Left cardiac atrium (tissue), 4 donors: ENCODE data around the gene LMNA. TPM values are rescaled to one million over a fixed set of nuclear protein-coding genes. Genes with fewer than 3 reads are reported as not detected.
"Not testable (repeated sequence)": the region's sequence is repeated elsewhere in the genome, so short reads cannot be mapped to it uniquely, and the experiment has no call there.

ENCODE experiments used
- ATAC-seq, 2 donors: fragments of 200-7000 bp; cut with Tn5 transposase; one replicate each; pipeline ENCODE4 v1.9.1; 2020; ENCODE audit warnings: mild to moderate bottlenecking in 2 of 2, moderate library complexity in 2 of 2
- DNase-seq: peaks from one replicate; pipeline ENCODE4 v3.0.0-alpha.2; 2020
- intact Hi-C, 2 donors: fragments of 100-400 bp; cut with DNase I; formaldehyde crosslinking; loops; one replicate each; pipeline versions ENCODE4 v1.14.1 to v1.15.1; 2022 to 2023
- long read RNA-seq: library from polyadenylated mRNA; unstranded; transcript quantifications from one replicate; pipeline ENCODE4 v2.0.0, GENCODE V29; 2021
- total RNA-seq, 2 donors: library from RNA; stranded (reverse); fragmentation: NEBNext Ultra II Directional; extraction: Animal tissue kit (Norgen Biotek cat#: 25700); gene quantifications; one replicate each; pipeline ENCODE4 v1.2.1, GENCODE V29; 2021
- donor health status: DM: no; HTN: yes; CAD: no.
- donor health status: DM: no; HTN: yes; CAD: no; lungs with severe emphysema.
- donor health status: DM: yes; HTN: yes; CAD: no.
- donor health status: Dilated cardiomyopathy.

Gene LMNA
- total RNA-seq: 100 to 1,000 TPM; 264 to 384 TPM
- long read RNA-seq, transcript LMNA-206 (12 exons, 3,190 nt): major isoform, 138 of 513 reads
- long read RNA-seq, partial matches to known transcripts: 345 of 513 reads
- long read RNA-seq, other reads (novel, unspliced or antisense): 29 of 513 reads

DNA sequence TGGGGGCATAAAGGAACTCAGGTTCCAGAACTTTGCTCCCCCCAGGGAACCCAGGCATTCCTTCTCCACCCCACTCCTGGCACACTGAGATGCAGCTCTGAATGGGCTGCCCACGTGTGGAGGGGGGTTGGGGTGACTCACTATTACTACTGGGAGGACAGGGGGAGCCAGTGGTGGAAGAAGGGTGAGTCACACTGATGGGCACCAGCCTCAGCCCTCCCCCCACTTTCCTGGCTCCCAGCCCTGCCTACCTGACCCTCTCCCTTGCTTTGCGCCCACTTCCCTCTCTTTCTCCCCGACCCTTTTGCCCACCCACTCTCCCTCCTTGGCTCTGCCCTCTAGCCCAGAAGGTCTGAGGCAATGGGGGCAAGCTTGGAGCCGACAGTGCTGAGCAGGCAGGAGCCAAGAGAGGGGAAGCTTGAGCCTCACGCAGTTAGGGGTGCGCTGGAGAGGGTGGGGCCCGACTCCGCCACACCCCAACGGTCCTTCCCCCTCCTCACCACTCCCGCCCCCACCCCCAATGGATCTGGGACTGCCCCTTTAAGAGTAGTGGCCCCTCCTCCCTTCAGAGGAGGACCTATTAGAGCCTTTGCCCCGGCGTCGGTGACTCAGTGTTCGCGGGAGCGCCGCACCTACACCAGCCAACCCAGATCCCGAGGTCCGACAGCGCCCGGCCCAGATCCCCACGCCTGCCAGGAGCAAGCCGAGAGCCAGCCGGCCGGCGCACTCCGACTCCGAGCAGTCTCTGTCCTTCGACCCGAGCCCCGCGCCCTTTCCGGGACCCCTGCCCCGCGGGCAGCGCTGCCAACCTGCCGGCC, at the start of gene LMNA:
TSS of gene LMNA (plus strand) at position 611 of the 818 bp plus-strand sequence. CDS start 208 bp downstream, outside the sequence.
- intact Hi-C loops: no loop called here
- DNase-seq: peak; percentile 95
- ATAC-seq: peak; percentile 88 to 91

DNA sequence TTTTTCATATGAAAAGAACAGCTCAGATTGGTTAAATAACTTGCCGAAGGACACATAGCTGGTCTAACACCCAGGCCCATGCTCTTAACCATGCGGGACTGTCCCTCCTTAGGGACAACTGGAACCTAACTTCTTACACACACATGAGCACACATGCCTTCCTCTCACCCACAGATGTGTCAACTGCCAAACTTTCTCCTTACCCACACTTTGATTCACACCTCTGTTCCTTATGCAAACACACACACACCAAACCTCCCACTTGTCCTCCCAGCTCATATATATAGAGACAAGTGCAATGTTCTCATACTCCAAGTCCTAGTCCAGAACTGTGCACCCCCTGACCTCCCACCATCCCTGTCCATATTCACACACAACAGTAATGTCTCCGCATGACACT, 49.3 kb upstream of the LMNA start:
- intact Hi-C loops: no loop called here
- ATAC-seq (no peak), DNase-seq (no peak)

DNA sequence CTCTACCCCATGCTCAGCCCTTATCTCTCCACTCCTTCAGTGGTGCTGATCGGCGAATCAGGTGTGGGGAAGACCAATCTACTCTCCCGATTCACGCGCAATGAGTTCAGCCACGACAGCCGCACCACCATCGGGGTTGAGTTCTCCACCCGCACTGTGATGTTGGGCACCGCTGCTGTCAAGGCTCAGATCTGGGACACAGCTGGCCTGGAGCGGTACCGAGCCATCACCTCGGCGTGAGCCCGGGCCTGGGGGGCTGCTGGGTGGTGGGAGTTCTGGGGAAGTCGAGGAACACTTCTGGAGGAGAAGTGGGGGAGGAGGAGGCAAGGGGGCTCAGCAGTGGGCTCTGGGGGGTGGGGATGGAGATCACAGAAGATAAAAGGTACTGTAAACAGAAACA, 48.6 kb upstream of the LMNA start:
- DNase-seq (no peak), ATAC-seq (no peak)
- intact Hi-C loops: no loop called here

DNA sequence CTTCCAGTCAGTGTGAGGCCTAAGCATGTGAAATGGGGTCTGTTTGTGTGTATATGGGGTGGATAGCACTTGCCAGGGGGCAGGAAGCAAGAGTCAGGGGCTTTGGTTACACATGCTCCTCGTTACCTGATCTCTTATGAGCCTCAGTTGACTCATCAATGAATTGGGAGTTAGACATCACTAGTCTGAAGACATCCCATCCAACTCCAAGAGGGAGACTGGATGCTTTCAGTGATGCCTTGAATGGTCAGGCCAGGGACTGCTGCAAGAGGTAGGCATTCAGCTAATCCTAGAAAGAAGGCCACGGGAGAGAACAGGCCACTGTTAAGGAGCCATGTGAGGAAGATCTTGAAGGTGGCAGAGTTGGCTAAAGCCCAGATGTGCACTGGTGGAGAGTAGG, 47.2 kb upstream of the LMNA start:
- ATAC-seq: no peak
- no peak for DNase-seq
- intact Hi-C loops: no loop called here

DNA sequence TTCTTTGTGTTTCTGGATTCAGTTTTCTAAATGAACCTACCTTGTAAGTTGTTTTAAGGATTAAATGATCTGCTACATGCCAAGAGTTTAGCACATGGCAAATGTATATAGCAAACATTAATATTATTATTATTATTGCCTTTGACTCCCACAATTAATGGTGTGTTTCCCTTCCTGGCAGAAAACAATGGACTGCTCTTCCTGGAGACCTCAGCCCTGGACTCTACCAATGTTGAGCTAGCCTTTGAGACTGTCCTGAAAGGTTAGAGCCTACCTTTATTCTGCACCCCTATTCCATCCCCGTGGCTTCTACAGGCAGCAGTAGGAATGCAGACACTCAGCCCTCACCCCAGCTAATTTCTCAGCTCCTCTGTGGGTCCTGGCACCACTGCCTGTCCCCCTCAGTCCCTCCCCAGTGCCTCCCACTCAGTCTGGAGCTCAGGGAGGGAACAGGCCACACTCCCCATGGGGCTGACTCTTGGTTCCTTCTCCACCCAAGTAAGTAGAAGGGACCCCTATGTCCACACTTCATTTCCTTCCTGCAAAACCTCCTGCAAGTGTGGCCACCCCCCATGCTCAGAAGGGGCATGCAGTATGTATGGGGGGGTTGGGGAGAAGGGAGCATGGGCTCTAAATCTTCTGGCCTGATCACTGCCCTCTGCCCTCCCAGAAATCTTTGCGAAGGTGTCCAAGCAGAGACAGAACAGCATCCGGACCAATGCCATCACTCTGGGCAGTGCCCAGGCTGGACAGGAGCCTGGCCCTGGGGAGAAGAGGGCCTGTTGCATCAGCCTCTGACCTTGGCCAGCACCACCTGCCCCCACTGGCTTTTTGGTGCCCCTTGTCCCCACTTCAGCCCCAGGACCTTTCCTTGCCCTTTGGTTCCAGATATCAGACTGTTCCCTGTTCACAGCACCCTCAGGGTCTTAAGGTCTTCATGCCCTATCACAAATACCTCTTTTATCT, 44.7 kb upstream of the LMNA start:
- no peak for DNase-seq
- intact Hi-C loops: no loop called here
- peak in 1 of 2 donors; percentile 28 for ATAC-seq

DNA sequence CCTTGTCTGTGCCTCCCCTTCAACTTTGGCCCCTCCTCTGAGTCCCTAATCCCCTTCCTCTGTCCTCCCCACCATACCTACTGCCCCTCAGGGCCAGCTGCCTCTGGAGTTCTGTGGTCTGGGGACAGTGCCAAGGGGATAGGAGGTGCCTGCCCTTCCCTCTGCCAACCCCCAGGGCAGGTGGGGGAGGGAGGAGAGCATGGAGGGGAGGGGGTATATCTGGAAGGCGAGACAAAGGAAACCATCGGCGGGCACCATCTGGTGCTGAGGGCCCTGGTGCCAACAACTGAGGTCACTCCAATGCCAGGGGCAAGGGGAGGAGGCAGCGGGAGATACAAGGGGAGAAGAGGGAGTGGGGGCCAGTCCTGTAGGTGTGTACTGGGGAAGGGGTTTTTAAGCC, 44.0 kb upstream of the LMNA start:
- peak in 1 of 2 donors; percentile 6 for ATAC-seq
- DNase-seq: no peak
- intact Hi-C loops: no loop called here

DNA sequence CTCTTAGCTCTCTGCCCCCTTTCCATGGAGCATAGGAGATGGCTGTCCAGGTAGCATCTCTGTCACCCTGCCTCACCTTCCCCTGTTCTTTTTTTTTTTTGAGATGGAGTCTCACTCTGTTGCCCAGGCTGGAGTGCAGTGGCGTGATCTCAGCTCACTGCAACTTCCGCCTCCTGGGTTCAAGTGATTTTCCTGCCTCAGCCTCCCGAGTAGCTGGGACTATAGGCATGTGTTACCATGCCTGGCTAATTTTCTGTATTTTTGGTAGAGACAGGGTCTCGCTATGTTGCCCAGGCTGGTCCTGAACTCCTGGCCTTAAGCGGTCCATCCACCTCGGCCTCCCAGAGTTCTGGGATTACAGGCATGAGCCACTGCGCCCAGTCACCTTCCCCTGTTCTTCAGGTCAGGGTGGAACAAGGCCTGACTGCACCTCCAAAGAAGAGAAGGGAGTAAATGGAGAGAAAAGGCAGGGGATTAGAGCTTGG, 43.1 kb upstream of the LMNA start:
- ATAC-seq, intact Hi-C loops, DNase-seq: not testable (repeated sequence)

DNA sequence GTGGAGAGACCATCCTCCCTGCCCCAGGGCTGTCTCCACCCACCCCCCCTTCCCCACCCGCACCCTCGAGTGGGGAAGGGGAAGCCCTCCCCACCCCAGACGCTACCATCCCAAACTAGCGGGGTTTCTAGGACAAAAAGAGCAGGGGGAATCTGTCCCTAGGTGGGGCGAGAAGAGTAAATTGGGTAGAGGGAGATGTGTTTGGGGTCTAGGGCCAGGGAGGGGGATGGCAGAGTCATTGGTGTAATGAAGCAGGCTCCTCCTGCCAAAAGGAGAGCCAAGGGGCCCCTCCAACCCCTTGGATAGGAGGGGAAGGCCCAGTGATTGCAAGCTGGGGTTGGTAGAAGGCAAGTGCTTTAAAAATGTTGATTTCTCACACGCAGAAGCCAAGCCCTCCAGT, 42.3 kb upstream of the LMNA start:
- DNase-seq (no peak), ATAC-seq (no peak)
- intact Hi-C loops: no loop called here

DNA sequence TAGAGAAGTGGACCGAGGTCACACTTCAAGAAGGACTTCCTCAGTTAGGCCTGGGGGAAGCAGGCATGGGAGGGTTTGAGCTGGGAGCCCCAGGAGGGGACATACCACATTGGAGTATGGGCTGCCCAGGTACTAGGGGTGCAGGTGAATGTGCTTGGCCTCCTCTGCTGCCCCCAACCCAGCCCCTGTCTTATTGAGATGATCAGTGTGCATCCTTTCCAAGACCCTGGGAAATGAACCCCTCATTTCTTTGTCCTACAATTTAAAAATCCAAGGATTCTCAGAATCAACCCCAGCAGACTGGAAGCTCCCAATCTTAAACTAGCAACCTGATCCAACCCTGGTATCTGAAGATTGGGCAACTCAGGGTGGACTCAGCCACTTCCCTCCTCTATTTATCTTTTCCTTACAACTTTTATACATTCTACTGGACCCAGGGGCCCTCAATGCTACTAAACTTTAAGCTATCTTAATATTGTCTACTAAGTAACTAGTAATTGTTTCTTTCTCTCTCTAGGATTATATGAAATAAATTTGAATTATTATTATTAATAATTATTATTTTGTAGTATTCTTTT, 41.3 kb upstream of the LMNA start:
- ATAC-seq: no peak
- intact Hi-C loops: no loop called here
- no peak for DNase-seq

DNA sequence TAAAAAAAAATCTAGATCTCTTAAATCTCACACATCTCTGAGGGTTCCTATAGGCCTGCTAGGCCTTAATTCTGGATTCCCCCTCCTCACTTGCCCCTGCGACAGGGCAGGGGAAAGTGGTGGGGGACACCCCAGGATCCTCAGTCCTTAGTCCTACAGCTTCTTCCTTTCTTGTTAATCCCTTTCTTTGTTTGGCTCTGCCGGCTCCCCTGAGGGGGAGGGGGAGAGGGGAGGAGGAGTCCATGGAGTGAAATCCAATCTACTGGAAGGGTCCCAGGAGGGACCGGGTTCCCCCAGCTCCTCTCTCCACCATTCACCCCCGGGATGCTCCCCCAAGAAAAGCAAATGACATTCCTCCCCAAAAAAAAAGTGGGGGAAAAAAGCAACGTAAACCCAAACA, 40.8 kb upstream of the LMNA start:
- ATAC-seq (no peak), DNase-seq (no peak)
- intact Hi-C loops: no loop called here

DNA sequence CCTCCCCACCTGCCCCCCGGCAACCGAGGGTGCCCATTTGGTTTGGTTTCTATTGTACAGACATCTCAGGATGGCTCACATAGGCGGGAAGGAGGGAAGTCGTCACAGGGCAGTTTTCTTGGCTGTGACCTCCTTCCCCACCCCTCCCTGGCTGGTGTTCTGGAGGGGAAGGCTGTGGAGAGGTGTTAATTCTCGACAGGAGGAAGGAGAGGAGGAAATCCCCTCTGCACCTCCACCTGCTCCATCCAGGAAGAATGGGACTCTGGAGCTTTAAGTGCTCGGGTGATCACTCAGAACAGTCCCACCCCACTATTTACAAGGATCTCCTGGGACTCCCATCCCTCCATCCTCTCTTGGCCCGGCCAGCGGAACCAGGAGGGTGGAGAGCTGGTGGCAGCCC, 39.9 kb upstream of the LMNA start:
- DNase-seq: no peak
- no peak for ATAC-seq
- intact Hi-C loops: no loop called here

DNA sequence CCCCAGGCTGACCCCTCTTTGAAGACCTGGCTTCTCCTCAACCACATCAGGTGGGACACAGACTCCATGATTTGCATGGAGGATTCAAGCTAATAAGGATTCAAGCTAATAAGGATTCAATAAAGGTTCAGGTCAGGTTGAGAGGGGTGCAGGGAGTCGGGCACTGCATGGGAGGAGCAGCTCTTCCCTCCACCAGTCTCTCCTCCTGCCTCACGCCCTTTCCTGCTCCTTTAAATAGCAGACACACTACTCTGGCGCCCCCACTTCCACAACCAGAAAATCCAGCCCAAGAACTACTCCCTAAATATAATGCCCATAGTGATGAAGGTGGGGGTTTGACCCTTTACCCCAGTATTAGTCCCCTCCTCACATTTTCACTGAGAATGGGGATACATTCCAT, 39.3 kb upstream of the LMNA start:
- no peak for DNase-seq
- intact Hi-C loops: no loop called here
- ATAC-seq: no peak

DNA sequence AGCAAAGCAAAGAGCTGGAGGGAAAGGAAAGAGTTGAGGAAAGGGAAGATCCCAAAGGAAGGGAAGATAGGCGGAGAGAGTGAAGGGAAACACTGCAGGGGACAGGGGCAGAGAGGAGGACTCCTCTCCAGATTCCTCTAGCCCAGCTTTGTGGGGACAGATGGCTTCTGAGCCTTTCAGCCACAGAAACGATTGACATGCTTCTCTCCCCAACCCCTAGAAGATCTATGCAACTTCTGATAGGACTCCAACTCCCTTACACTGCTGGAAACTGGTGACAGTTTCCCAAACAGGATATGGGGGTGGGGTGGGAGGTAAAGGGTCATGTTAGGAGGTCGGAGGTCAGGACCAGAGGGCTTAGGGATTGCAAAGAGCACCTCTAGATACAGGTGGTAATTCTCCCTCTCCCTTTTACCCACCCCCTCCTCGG, 38.7 kb upstream of the LMNA start:
- ATAC-seq (no peak), DNase-seq (no peak)
- intact Hi-C loops: no loop called here

DNA sequence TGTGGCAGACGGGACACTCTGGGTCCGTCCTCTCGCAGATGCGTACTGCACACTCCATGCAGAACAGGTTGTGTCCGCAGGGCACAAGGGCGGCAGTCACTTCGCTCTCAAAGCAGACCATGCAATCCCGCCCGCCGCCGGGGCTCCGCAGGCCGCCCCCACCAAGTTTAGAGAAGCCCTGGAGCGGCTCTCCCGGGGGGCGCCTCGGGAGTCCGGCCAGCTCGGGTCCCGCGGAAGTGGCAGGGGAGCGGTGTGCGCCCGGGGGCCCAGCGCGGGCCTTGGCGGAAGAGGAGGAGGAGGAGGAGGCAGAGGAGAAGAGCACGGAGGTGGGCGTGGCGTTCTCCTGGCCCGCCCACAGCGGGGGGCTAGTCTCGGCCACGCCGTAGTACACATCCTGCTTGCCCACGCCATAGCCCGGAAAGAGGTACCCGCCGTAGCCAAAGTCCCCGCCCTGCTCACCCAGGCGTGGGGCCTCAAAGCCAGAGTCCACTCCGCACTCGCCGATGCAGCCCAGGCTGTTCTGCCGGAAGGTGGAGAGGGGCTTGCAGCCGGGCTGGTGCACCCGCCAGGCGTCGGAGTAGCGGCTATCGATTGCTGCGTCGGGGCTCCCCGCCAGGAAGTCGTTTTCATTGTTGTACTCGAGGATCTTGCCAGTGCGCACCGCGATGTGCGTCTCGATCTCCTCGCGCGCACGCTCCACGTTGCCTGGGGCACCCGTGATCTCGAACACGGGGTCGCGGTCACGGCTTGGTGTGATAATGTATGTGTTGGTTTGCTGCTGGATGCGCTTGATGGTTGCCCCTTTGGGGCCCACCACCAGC, 37.7 kb upstream of the LMNA start:
- ATAC-seq (peak; percentile 70 to 78), DNase-seq (peak; percentile 79)
- intact Hi-C loops: no loop called here

DNA sequence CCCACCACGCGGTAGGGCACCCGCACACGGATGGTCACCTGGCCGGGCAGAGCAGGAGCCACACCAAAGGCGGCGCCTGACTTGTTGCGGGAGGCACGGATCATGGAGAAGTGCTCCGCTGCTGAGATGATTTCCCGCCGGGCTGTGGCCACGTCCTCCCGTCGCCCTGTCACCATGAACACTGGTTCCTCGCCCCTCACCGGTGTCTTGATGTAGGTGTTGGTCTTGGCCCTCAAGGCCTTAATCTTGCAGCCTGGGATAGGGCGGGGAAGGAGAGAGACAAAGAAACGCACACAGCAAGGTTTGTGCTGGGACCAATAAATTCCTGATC, 37.1 kb upstream of the LMNA start:
- no peak for ATAC-seq
- DNase-seq: no peak
- intact Hi-C loops: no loop called here

DNA sequence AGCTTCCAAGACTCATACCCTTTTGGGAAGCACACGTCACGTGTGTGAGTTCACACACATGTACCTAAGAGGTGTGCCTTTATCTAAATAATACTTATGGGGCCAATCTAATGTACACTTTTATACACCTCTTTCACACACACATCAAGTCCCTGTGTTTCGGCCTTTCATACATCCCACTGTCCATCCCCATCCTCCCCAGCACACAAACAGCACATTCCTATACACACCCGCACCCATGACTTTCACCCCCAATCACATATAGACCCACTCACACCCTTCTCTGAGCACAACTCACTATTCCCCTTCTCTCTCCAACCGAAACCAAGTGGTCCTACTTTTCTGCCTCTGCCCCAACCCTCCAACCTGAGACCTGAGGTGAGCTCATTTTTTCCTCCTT, 35.8 kb upstream of the LMNA start:
- intact Hi-C loops: no loop called here
- ATAC-seq (no peak), DNase-seq (no peak)

DNA sequence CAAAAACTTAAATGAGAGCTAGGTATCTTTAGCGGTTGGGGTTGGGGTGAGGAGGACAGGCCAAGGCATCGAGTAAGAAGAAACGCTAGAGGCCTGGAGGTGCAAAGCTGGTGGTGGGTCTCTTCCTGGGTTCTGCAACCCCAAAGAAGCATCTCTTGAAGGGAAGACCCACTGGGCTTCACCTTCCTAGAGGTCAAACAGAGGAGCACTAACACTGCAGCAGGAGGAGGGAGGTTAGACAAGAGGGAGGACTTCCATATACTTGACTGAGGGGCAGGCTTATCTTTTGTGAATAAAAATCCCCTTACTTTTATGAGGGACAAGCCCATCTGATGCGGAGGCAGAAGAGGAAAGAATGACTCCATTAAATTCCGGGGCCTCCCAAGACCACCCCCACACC, 34.7 kb upstream of the LMNA start:
- intact Hi-C loops: no loop called here

DNA sequence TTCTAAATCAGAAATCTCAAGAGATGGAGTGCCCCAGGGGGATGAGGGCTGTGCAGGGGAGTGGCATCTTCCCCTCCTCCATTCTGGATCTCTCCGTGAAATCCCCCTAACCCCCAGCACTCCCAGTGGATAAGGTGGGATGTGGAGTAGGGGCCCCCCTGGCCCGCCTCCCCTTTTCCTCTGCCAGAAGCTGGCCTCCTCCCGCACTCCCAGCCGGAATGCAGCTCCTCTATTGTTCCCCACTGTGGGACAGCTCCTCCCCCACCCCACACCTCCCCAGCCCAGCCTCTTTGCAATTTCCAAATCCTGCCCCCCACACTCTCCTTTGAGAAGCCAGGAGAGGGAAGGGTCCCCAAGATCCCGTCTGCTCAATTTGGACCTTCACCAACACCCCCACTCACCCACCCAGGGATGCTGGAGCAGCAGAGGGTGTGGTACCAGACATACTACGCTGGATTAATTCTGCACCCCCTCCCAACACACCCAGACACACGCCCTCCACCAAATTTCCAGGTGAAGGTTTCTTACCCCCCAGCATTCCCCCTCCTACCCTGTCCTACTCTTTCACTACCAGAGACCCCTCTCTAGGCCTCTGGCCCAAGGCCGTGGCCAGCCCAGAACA, 34.2 kb upstream of the LMNA start:
- no peak for ATAC-seq
- intact Hi-C loops: no loop called here
- DNase-seq: no peak

More for the DNA sequence above, 34.7 kb upstream of the LMNA start:
- ATAC-seq: no peak
- no peak for DNase-seq

DNA sequence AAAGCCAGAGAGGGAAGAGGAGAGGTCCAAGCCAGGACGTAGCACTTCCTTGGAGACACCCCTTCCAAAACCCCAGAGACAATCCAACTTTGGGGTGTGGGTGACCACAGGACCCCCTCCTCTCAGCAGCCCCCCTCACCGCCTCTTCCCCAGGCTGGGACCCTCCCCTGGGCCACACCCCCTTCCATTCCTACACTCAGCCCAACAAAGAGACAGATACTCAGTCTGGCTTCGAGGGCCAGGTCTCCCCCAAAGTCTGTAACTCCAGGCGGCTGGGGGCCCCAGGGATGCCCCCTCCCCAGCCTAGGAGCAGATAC, 33.7 kb upstream of the LMNA start:
- DNase-seq: no peak
- ATAC-seq: no peak
- intact Hi-C loops: no loop called here
